DMS153 treated with DMSO at 0.1 percent for 48 hours (cell line): ENCODE data around the gene NF2.

Experiments
- DNase-seq: peaks from one replicate; lab custom pipeline; 2025; ENCODE audit not compliant: unreplicated experiment; lab: John Stamatoyannopoulos, UW

NF2 gene

DNA sequence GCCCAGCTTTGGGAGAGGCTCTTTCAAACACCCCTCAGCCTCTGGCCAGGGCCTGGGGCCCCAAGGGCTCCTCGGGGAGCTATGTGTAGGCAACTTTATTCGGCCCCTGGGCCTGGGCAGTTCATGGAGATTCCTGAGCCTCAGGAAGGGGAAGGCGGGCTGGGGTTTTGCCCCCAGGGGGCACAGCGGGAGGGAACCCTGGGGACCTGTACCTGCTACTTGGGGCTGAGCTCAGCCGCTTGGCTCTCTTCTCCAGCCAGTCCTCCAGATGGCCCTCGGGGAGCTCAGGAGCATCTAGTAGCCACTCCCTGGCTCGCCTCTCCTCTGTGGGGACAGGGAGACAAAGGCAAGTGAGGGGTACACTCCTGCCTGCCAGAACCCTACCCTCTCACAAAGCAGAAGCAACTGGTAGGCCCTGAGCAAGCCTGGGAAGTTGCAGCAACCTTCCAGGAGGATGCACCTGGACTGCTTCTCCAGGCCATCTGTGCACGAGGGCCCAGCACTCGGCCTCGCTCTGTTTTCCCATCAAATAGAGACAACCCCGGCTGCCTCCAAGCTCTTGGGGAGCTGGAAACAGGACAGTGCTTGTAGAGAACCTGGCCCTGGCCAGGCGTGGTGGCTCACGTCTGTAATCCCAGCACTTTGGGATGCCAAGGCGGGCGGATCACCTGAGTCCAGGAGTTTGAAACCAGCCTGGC, 134.8 kb downstream of the NF2 start:
- DNase-seq, result no peak

DNA sequence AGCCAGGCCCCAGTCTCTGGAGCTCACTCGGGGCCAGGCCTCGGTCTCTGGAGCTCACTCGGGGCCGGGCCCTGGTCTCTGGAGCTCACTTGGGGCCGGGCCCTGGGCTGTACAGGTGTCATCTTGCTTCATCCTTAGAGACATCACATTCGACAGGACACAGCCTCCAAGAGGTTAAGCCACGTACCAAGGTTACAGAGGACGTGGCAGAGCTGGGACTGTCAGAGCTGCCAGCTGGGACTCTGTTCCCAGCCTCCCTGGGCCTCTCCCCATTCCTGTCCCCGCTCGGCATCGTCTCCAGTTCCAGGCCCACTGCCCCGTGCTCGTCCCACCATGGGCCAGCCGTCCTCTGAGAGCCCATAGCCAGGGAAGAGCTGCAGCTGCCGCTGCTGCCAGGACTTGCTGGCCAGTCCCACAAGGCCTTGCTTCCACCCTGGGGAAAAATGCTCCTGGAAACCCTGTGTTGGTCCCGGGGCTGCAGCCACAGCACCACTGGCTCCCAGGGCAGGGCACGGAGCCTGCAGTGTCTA, 136.0 kb downstream of the NF2 start:
- no peak for DNase-seq

DNA sequence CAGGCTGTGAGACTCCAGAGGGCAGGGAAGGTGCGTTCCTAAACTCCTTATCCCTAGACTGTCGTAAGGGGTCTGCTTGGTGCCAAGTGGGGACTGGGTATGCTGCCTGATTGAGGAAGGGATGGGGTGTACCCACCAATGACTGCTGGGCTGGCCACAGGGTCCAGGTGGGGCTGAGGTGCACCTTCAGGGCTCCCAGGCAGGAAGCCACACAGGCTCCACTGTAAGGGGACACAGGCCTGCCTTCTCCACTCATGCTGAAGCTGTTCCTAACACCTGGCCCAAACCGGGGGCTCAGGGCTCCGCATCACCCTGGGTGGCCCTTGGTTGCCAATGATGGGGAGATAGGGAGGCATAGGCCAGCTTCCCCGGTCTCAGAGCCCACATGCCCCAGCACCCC, 136.8 kb downstream of the NF2 start:
- no peak for DNase-seq

DNA sequence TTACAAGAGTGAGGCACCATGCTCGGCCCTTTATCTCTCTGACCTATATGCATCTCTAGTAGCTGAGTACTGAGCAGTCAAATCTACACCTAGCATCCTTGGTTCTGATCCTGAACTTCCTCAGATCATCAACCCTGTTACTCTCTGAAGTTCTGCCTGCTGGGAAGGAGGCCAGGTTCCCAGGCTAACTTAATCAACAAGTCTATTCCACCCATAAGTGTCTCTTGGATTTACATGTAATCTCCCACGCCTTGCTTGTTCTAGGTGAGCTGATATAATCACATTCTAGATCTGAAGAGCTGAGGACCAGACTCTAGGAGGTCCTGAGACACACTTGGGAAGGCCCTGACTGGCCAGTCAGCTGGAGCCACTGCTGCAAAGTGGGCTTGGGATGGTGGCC, 138.5 kb downstream of the NF2 start:
- no peak for DNase-seq

DNA sequence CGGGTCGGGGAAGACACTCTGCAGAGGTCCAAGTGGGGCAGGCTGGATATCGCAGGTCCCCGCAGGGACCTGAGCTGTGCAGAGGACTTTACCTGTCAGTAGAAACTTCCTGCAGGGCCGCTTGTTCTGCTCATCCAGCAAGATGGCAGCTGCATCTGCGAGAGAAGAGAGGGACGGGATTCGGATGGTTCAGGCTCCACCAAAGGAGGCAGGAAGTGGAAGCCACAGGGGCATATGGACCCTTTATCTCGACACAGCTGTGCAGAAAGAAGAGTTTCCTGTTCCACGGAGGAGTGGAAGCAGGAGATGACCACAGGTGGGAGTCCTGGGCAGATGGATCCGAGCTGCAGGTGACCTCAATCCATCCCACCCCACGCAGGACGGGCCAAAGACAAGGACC, 138.9 kb downstream of the NF2 start:
- DNase-seq, result no peak

DNA sequence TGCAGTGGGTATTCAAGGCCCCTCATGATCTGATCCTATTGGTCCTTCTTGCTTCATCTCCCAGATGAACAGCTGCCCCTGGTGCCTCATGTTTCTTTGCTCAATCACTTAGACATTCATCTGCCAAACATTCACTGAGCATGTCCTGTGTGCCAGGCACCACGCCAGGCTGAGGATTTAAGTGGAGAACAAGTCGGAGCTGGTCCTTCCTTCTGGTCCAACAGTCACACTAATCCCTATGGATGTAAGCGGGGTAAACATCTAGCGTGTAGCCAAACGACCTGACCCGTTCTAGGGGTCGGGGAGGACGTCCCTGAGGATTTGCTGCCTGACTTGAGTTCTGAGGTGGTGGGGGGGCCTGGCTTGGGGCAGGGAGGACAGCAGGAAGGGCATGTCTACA, 141.5 kb downstream of the NF2 start:
- DNase-seq, result no peak

DNA sequence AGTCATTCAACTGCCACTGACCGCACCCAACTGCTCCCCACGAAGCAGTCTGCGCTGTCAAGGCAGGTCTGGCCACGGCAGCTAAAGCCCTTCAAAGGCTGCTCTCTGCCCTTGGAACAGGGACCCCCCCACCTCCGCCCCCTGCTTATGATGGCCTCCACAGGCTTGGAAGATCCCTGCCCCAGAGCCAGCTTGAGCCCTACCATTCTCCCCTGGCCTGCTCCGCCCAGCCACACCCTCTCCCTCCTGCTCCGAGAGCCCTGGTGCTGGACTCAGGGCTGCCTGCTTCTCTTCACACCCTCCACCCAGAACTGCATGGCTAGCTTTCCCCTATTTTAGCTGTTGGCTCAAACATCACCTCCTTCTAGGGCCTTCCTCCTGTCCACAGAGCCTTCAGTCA, 144.4 kb downstream of the NF2 start:
- no peak for DNase-seq
